Measurements from ENCODE around the gene FBXL14.
"Not testable (repeated sequence)": the region's sequence is repeated elsewhere in the genome, so short reads cannot be mapped to it uniquely, and the experiment has no call there.

FBXL14 gene

DNA sequence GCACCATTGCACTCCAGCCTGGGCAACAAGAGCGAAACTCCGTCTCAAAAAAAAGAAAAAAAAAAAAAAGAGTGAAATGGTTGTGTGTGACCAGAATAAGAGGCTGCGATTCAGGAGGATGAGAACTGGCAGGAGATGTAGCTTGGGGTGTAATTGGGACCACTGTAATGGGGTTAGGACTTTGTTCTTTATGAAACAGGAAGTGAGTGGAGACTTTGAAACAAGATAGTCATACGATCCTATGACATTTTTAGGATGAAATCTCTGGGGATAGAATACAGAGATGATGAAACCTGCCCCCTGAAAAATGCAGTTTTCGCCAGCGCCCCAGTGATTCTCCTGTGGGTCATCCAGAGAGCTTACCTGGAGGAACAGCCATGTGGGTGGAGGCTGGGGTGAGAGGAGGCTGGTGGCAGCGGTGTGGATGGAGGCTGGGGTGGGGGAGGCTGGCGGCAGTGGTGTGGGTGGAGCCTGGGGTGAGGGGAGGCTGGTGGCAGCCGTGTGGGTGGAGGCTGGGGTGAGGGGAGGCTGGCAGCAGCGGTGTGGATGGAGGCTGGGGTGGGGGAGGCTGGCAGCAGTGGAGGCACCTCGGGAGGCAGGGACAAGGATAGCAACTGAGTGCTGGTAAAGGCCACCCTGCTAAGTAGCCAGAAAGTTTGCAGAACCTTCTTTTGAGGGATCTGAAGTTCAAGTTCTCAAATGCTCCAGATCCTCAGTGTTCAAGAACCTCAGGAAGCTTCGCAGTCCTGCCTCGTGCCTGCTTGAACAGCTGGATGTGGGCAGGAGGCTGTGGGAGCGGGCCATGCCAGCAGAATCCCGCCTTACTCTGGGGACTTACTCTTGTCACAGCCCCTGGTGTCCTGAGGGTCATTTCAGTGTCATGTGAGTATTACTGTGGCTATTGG is 20.2 kb downstream of the FBXL14 start:
- DNase-seq (ENCODE audit: low read depth in 2 of 2): no peak

DNA sequence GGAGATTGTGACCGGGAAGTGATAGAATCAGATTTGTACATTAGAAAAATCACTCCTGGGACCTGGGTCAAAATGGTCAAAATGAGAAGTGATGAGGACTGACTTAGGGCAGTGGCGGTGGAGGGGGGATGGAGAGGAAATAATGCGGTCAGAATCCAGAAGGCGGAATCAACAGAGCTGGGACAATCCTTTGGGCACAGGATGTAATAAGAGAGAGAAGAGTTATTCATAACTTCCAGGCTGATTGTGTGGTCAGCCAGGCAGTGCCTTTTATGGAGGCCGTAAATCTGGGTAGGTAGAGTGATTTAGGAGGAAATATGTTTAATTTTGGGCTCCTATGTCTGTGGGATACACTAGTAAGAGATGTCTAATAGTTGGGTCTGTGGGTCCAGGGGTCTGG is 21.6 kb downstream of the FBXL14 start:
- no peak for DNase-seq (ENCODE audit: low read depth in 2 of 2)

DNA sequence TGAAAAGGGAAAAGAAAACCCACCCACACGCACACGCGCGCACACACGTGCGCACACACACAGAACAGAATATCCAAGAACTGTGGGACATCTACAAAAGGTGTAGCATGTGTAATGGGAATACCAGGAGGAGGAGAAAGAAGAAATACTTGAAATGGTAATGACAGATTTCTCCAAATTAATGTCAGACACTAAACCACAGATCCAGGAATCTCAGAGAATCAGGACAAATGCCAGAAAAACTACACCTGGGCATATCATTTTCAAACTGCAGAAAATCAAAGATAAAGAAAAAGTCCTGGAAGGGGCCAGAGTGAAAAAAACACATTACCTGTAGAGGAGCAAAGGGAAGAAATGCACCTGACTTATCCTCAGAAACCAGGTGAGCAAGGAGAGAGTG is 26.5 kb downstream of the FBXL14 start:
- no peak for DNase-seq (ENCODE audit: low read depth in 2 of 2)

DNA sequence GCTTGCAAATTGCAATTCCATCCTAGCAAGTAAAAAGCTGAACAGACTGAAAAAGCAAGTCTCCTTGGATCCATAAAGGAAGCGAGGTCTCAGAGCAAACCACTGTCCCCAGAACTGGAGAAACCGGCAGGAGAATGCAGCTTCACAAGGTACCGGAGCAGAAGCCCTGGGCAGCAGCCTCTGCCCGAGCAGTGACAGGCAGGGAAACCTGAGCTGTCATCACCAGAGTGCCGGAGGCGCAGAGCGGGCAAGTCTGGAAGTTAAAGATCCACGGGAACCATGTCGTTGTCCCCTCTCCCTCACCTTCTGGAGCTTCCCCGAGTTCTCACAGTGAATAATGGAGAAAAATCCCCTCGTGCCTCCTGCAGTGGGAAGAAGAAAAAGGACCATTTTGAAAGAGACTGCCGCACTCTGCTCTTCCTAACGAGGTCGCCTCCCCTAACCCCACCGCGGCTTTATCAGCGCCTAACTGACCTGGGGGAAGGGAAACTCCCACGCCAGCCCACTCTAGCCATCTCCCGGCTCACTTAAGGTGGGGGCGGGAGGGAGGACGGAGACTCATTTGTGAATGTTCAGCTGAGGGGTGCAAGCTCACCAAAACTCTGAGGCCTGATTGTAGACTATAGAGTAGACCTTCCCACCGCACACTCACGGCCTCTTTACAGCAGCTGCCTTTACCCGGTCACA is 27.8 kb downstream of the FBXL14 start:
- no peak for DNase-seq (ENCODE audit: low read depth in 2 of 2)

DNA sequence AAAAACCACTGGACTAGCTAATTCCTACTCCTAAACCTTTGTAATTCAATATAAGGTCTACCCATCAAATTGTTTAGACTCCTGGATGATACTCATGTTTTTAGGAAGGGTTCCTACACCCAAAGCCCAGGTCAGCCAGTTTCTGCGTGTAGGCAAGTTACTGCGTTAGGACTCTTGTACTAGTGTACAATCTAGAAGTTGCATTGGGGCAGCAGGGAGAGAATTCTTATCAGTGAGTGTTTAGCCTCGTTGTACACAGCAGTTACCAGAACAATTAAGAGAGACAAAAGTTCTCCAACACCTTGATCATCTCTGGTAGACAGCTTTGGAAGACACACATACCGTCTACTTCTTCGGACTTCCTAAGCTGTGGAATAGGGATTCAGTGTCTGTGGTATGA is 29.2 kb downstream of the FBXL14 start:
- DNase-seq (ENCODE audit: low read depth in 2 of 2): no peak

DNA sequence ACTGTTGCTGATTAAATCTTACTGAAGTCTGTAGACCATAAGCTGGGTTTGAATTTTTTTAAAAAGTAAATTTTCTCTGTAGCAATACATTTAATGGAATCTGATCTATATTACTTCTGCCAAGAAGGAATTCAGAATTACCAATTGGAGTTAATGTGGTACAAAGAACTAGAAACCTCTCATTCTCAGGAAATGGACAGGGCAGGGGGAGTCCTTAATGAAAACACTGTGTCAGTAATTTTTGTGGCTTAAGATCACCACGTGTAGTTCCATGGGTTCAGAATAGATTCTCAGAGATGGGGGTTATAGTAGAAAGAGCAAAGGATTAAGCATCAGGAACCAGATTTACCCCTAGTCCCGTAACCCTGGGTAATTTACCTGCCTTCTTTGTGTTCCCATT is 30.3 kb downstream of the FBXL14 start:
- DNase-seq (ENCODE audit: low read depth in 2 of 2): no peak

DNA sequence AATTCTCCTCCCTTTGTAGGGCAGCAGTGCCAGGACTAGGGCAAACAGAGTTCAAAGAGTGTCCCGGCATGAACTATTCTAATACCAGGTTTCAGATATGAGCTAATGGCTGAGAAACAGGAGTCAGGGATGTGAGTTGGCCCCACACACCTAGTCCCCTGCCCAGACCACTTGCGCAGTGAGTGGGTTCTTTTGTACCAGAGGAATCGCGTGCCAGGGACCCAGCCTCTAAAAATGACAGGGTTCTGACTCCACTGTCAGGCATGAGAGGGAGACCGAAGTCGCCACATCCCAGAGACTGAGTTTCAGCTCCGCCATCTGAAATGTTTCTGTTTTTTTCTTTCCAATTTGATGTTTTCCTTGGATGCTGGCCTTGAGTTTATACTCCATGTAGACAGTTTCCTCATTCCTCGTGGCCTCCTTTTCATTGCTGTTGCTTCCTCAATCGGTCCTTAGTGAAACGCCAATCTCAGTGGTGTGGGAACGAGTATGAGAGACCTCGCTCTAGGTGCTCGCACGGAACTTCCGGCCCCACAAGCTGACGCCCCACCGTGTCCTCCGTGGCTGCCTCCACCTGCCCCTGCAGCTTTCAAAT is 31.5 kb downstream of the FBXL14 start:
- no peak for DNase-seq (ENCODE audit: low read depth in 2 of 2)

DNA sequence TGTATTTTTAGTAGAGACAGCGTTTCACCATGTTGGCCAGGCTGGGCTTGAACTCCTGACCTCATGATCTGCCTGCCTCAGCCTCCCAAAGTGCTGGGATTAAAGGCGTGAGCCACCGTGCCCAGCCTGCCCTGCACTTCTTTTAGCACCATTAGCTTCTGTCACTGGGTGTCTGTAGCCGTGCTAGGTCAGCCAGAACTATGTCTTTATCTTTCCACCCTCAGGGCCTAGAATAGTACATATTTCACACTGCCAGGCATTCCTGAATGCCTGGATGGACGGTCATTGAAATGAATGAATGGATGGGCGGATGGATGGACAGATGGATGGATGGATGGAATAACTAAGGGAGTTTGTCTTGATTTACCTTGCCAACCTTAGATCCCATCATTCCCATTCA is 33.7 kb downstream of the FBXL14 start:
- no peak for DNase-seq (ENCODE audit: low read depth in 2 of 2)

DNA sequence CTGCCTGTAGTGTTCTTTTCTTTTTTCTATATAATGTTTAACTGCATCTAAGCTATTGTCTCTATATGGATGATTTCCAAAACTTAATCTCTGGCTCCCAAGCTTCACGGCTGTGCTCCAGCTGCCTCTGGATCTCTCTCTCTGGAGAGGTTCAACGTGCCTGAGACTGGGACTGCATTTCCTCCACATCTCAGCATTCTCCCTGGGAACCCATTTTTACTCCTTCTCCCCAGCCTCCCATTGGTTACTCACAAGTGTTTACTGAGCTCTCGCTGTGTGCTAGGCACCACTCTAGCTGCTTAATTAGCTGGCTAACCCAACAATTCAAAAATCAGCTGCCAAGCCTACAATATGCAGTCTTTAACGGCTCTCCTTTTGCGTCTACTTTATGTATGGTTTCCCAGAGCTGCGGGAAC is 34.7 kb downstream of the FBXL14 start:
- DNase-seq (ENCODE audit: low read depth in 2 of 2): no peak

DNA sequence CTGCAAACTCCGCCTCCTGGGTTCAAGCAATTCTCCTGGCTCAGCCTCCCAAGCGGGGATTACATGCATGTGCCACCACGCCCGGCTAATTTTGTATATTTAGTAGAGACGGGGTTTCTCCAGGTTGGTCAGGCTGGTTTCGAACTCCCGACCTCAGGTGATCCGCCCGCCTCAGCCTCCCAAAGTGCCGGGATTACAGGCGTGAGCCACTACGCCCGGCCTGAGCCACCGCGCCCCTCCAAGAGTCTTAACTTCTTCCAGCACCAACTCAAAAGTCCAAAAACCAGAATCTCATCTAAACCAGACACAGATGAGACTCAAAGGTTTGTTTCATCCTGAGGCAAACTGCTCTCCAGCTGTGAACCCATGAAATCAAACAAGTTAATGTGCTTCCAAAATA is 36.3 kb downstream of the FBXL14 start:
- DNase-seq (ENCODE audit: low read depth in 2 of 2): not testable (repeated sequence)

DNA sequence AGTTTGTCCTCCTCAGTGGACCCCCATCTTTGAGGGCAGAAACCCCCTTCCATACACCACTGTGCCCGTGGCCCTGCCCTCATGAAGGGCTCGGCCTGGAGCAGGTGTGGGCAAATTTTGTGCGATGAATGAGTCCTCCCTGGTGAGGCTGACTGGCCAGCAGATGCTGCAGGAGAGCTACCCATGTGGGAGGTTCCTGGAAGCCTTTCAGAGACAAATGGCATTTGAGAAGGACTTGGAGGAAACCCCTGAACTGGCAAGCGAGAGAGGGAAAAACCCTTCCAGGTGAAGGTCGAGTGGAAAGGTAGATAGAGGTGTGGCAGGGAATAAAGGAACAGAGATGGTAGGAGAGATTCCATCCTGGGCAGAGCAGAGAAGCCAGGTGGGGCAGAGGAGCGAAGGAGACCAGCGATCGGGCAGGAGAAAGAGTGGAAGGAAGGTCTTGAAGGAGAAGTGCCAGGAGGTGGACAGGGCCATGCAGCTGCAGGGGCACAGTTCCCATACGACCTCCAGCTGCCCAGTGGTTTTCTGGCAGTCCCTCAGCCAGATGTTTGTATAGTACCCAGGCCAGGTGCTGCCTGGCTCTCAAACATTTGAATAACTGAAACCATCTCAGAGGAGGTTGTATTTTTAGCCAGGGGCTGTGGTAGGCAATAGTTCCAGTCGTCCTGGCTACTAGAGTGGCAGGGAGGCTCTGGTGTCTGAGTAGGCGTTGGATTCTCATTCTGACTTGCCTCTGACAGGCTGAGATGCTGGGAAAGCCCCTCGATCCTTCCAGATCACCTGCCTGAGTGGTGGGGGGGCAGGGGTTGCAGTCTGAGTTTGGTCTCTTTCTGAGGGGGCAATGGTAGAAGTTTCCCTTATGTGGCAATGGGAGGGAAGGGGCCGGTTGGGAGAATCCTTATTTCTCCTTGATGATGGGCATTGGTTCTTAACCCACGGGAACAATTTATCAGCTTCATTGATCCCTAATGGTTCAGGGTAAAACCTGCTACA is 40.1 kb downstream of the FBXL14 start:
- DNase-seq (ENCODE audit: low read depth in 2 of 2): peak in 1 of 2 experiments; percentile 39

DNA sequence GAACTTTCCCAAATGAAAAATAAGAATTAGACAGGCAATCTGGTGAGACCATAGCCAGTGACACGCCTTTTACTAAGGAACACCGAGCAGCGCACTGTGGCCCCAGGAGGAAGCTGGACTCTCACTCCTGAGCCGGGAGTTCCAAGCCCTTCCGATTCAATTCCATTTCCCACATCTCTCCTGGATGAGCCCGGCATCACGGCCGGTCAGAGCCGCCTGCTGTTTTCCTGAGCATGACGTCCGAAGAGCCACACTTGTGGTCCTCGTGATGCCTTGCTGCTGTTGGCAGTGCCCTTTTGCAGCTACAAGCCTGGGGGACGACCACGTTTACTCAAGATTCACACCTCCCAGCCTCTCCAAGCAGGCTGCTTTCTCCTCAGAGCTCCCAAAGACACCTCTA is 40.8 kb downstream of the FBXL14 start:
- no peak for DNase-seq (ENCODE audit: low read depth in 2 of 2)

DNA sequence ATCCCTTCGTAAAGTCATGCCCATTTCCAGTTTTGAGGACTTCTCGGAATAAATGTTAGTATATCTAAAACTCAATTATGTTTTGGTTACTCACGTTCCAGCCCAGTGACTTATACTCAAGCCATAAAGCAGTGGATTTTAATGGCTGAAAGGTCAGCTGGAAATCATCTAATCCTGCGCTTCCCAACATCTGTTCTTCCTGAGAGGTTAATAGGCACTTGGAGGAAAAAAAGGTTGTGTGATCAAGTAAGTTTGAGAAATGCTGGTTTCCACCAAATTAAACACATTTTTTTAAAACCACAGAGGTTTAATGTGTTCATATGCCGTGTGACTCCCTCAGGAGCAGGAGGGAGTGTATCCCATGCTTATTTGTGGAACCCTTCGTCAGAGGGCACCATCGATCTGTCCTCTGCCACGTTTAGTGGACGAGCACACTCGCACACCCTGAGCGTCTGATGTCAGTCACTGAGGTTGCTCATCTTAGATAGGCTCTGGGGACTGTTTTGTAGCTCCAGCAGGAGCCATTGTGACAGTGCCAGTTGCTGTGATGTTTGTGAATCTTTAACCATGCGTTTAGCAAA is 41.4 kb downstream of the FBXL14 start:
- no peak for DNase-seq (ENCODE audit: low read depth in 2 of 2)

DNA sequence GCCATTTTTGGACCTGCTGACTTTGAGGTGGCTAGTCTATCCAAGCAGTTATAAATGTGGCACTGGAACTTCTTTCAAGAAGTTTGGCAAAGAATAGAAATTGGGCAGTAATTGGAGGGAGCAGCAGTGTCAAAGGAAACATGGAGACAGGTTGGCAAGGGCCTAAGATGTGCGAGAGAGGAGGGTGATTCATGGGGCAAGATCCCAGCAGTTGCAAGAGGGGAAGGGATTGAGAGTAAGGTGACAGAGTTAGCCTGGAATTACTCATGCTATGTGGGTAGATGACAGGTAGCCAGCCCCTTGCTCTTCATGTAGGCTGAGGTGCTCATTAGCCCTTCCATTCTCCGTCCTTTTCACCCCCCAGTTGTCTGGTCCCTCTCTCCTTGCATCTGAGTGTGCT is 42.2 kb downstream of the FBXL14 start:
- no peak for DNase-seq (ENCODE audit: low read depth in 2 of 2)

DNA sequence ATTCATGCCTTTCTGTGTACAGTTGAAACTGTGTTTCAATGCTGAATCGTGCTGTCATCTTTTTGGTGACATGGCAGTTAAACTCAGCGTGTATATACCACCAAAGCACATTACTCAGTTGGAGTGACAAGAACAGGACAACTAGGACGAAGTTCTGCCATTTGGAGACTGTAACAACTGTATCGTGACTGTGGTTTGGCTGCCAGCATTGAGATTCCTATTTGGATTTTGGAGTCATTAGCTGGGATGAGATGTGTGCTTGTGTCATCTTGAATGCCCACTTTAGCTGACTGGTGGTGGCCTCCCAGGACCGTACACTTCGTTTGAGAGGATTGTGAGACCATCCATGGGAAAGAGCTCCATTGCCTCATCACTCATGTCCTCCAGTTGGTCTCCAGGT is 42.9 kb downstream of the FBXL14 start:
- DNase-seq (ENCODE audit: low read depth in 2 of 2): no peak

DNA sequence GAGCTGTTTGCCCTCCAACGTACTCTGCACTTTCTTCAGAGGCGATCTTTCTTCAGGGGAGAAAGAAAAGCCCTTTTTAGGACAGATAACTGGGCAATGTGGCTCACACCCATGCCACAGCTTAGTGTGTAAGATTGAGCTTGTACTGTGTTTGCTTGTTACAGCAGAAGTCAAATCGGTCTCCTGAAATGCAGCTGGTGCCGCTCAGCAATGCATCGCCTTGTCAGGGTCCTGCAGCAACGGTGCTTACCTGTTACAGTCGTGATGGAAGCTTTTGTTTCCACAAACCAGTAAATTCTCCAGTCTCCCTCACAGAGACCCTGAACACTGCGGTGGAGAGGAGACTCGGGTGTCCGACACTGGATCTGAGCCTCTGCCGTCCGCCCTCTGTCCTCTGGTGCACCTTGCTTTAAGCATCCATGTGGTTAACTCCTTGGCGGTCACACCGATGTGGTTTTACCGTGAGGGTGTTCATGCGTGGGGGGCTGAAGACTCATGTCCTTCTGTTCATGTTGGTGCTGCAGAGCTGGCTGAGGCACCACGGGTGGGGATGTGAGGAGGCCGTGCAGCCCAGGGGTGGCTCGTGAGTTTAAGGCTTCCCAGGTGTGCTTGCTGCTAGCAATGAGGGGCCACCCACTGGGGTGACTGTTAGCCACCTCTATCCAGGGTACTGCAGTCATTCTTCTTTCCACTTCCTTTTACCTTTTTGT is 47.3 kb downstream of the FBXL14 start:
- DNase-seq (ENCODE audit: low read depth in 2 of 2): no peak

DNA sequence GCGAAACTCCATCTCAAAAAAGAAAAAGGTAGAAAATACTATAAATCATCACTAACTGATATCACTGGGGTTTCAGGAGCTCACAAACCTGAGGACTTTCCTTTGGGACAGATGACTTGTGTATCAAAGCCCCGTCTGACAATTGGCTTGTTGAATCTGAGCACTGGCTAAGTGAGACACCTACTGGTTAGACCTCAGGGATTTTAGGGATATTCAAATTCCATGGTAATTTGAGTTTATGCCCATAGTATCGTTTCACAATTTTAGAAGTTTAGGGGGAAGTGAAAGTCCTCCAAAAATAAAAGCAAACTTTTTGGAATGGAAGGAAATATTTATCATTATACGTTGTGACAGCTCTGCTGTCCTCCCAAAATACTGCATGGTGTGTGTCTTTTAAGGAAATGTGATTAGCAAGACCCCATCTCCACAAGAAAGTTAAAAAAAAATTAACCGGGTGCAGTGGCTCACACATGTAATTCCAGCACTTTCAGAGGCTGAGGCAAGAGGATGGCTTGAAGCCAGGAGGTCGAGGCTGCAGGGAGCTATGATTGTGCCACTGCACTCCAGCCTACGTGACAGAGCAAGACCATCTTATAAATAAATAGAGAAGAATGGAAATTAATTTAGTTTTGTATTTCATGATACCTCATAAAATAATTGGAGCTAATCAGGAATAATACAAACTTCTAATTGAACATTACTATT is 49.2 kb downstream of the FBXL14 start:
- no peak for DNase-seq (ENCODE audit: low read depth in 2 of 2)

DNA sequence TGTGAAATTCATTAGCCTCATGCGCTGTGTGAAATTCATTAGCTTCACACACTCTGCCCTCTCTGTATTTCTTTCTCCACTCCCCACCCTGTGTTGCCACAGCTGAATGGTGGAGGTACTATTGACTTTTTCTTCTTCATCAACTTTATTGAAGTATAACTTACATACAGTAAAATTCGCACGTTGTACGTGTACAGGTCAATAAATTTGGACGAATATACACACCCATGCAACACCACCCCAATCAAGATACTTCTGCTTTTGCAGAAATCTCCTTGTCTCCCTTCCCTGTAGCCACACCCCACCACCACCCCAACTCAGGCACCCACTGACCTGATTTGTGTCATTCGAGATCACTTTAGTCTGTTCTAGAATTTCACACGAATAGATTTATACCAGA is 51.8 kb downstream of the FBXL14 start:
- DNase-seq (ENCODE audit: low read depth in 2 of 2): no peak

DNA sequence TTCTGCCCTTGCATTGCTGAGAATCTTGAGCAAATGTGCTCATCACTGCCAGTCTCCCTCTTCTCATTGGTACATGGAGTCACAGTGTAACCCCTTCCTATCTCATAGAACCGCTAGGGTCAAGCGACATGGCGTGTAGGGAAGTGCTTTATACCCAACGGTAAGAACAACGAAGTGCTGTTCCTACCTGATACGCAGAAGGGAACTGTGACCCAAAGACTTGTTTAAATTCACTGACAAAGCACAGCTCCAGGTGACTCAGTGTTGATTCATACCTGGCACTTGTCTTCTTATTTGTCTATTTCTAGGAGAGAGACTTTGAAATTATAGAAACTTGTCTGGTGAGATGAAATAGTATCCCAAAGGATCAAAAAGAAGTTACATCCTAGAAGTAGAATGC is 53.7 kb downstream of the FBXL14 start:
- DNase-seq (ENCODE audit: low read depth in 2 of 2): no peak

DNA sequence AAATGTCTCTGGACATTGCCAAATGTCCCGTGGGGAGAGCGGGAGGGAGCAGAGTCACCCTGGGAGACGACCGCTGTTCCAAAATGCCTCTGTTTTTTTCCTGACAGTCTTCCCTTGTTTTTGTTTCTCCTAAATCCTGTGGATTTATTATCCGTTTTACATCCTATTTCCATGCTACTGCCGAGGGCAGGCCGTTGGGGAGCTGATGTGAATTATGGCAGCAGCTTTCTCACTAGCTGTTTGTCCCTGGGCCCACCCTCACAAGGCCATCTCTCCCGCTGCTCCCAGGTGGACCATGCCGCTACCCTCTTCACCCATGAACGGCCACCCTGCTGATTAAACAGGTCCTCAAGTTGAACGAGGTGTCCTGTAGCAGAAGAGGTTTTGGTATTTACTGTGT is 55.2 kb downstream of the FBXL14 start:
- no peak for DNase-seq (ENCODE audit: low read depth in 2 of 2)

Measured in stimulated activated CD4-positive, alpha-beta T cell treated with anti-CD3 and anti-CD28 coated beads, Interleukin-12 subunit alpha, Interleukin-12 subunit beta, amount 100 ng/mL, for 24 hours (primary cell).